ENCODE results near the gene TPX2.
"Not testable (repeated sequence)": the region's sequence is repeated elsewhere in the genome, so short reads cannot be mapped to it uniquely, and the experiment has no call there.

TPX2 gene

GRCh38 chr20:31818376-31818908 is 79.4 kb downstream of the TPX2 start:
- no peak for DNase-seq

- no peak for DNase-seq
These were observed 80.1 kb downstream of the TPX2 start, which contains the start of gene MYLK2 for GRCh38 chr20:31819083-31819784. Gene MYLK2 (plus strand): TSS chr20:31819356. CDS start chr20:31819581, 225 bp downstream.

GRCh38 chr20:31820228-31820627 is 81.1 kb downstream of the TPX2 start:
- DNase-seq, result no peak

GRCh38 chr20:31821427-31821826 is 82.3 kb downstream of the TPX2 start:
- DNase-seq, result no peak

- DNase-seq, result no peak
These were observed 83.6 kb downstream of the TPX2 start for GRCh38 chr20:31822421-31823330.

- DNase-seq, result no peak
These were observed 84.5 kb downstream of the TPX2 start for GRCh38 chr20:31823360-31824124.

GRCh38 chr20:31824125-31824485 is 85.0 kb downstream of the TPX2 start:
- DNase-seq, result no peak

- no peak for DNase-seq
These were observed 85.6 kb downstream of the TPX2 start for GRCh38 chr20:31824554-31825313.

- no peak for DNase-seq
These were observed 87.0 kb downstream of the TPX2 start for GRCh38 chr20:31826074-31826473.

GRCh38 chr20:31827059-31827458 is 88.0 kb downstream of the TPX2 start:
- no peak for DNase-seq

- not testable (repeated sequence) for DNase-seq
These were observed 88.9 kb downstream of the TPX2 start for GRCh38 chr20:31828016-31828415.

- DNase-seq, result no peak
These were observed 90.6 kb downstream of the TPX2 start for GRCh38 chr20:31829731-31830130.

- no peak for DNase-seq
These were observed 91.4 kb downstream of the TPX2 start for GRCh38 chr20:31830406-31830981.

- DNase-seq, result no peak
These were observed 92.1 kb downstream of the TPX2 start for GRCh38 chr20:31831211-31831610.

- DNase-seq, result no peak
These were observed 92.7 kb downstream of the TPX2 start for GRCh38 chr20:31831771-31832306.

- no peak for DNase-seq
These were observed 94.2 kb downstream of the TPX2 start for GRCh38 chr20:31833130-31833930.

- DNase-seq, result no peak
These were observed 94.9 kb downstream of the TPX2 start for GRCh38 chr20:31833931-31834521.

- no peak for DNase-seq
These were observed 96.5 kb downstream of the TPX2 start for GRCh38 chr20:31835554-31835953.

GRCh38 chr20:31835977-31836852 is 97.1 kb downstream of the TPX2 start:
- DNase-seq, result no peak

All from NCI-H1436 treated with DMSO at 0.1 percent for 48 hours (cell line).